Activated naive CD4-positive, alpha-beta T cell treated with anti-CD3 and anti-CD28 coated beads, Interleukin-2, amount 10 ng/mL, durations not matched to agents 7 days and 5 days (primary cell): ENCODE results near the gene KLF6.
A peak's percentile ranks its signal among the peaks of the same experiment; 100 is the strongest.

Experiments
- CTCF ChIA-PET: fragments of 350-600 bp; sonication (Branson Sonifier 250); formaldehyde crosslinking; loops from one replicate; lab custom pipeline; 2021; ENCODE audit warnings: antibody characterized with exemption; lab: Charles Lee
- DNase-seq: peaks from one replicate; pipeline ENCODE4 v3.0.0-alpha.2; 2020
- H3K27ac Mint-ChIP-seq: one replicate; pipeline ENCODE4 v1.8.0; 2021; ENCODE audit warnings: mild to moderate bottlenecking, moderate library complexity, mixed read lengths
- H3K27me3 Mint-ChIP-seq: one replicate; pipeline ENCODE4 v1.8.0; 2021; ENCODE audit warnings: mild to moderate bottlenecking, mixed read lengths
- H3K36me3 Mint-ChIP-seq: one replicate; pipeline ENCODE4 v1.8.0; 2021; ENCODE audit warnings: mixed read lengths
- H3K4me1 Mint-ChIP-seq: one replicate; pipeline ENCODE4 v1.8.0; 2021; ENCODE audit warnings: mixed read lengths
- H3K4me3 Mint-ChIP-seq: one replicate; pipeline ENCODE4 v1.8.0; 2021; ENCODE audit warnings: mild to moderate bottlenecking, moderate library complexity, mixed read lengths
- H3K9me3 Mint-ChIP-seq: one replicate; pipeline ENCODE4 v1.8.0; 2021; ENCODE audit warnings: mixed read lengths

Gene KLF6

DNA sequence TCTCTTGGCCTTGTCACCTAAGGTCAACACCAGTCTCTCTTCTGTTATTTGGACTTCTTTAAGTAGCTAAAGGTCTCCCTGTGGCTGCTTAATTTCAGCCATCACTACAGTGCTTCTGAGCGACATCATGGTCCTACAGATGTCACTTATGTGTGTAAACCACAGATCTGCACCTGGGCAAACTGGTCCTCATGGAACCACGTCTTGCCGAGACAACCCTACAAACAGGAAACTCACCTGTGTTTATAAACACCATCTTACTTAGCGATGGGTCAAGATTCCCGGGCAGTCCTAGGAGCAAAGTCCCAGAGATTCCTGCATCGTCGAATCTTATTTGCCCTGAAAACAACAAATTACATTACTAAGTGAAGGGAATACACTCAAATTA, 27.8 kb downstream of the KLF6 start:
- Mint-ChIP-seq H3K4me3 (no peak overlapping the region), H3K9me3 (peaks cover 4% of the 10 kb centered on the region), H3K27me3 (no peaks in the 10 kb centered on the region), H3K27ac (peak overlapping the region; percentile 90), H3K36me3 (peaks cover 8% of the 10 kb centered on the region), H3K4me1 (peaks cover 74% of the 10 kb centered on the region)
- peak; percentile 32 for DNase-seq
- CTCF ChIA-PET, result interaction anchor here (1.0 to 1.6 kb wide), 5 partner anchors 18 to 899 kb away, joined by 3 to 6 read pairs (median 3); partner anchors contain the start of gene KLF6

DNA sequence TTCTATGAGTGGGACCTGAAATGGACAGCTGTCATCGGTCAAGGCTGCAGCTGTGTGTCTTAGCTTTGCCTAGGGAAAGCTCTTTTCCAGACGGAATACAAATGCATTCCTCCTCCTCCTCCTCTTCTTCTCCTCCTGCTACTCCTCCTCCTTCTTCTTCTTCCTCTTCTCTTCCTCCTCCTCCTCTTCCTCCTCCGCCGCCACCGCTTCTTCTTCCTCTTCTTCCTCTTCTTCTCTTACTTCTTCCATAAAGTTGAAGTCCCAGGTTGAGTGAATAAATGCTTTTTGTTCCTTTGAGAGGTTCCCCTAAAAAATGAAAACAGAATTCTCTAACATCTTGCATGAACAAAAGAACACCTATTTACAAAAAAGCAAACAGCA, 28.7 kb downstream of the KLF6 start:
- CTCF ChIA-PET, result interaction anchor here (1.0 to 1.1 kb wide), 2 partner anchors 15 to 22 kb away, joined by 3 read pairs; no protein-coding TSS in a partner anchor
- H3K27me3 Mint-ChIP-seq, result no peaks in the 10 kb centered on the region
- H3K4me3 Mint-ChIP-seq, result no peak overlapping the region
- H3K36me3 Mint-ChIP-seq, result peaks cover 6% of the 10 kb centered on the region
- no peak for DNase-seq
- H3K4me1 Mint-ChIP-seq, result peaks cover 66% of the 10 kb centered on the region
- peak overlapping the region; percentile 90 for H3K27ac Mint-ChIP-seq
- H3K9me3 Mint-ChIP-seq, result peaks cover 4% of the 10 kb centered on the region

DNA sequence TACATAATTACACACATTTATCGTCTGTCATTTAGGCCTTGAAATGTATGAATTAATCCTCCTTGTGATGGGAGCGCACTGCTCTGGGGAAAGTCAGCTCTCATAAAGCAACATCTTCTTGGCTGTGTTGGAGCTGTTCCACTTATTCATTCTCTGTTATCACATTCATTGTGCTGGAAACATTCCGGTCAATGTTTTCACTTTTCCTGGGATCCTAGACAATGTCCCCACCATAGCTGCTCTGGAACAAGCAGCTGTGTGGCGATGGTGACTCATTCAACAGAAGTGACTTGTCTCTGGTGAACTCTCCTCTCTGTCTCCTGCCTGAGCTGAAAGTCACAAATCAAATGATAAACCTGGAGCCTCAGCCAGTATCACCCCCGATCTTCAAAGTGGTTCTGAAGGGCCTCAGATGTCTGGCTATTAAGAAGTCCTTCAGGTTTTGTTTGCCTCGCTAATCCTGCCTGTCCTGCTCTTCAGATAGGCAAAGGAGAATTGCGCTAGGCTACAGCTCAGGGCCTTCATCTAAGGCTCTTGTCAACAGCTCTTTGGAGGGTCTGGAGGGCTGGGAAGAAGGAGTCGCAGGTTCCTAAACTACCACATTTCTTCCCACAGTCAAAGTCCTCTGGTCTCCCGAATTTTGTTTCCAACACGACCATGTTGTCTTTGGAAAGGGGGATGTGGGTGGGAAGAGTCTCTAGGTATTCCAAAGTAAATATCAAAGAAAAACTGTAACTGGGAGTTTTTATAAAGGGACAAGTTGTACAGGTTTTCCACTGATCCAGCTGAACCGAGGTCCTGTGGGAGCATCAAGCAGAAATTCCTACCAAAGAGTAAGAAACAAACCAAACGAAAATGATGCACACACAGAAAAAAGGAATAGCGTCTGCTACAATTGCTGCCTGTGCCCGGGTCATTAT, 29.3 kb downstream of the KLF6 start:
- H3K4me3 Mint-ChIP-seq, result no peak overlapping the region

DNA sequence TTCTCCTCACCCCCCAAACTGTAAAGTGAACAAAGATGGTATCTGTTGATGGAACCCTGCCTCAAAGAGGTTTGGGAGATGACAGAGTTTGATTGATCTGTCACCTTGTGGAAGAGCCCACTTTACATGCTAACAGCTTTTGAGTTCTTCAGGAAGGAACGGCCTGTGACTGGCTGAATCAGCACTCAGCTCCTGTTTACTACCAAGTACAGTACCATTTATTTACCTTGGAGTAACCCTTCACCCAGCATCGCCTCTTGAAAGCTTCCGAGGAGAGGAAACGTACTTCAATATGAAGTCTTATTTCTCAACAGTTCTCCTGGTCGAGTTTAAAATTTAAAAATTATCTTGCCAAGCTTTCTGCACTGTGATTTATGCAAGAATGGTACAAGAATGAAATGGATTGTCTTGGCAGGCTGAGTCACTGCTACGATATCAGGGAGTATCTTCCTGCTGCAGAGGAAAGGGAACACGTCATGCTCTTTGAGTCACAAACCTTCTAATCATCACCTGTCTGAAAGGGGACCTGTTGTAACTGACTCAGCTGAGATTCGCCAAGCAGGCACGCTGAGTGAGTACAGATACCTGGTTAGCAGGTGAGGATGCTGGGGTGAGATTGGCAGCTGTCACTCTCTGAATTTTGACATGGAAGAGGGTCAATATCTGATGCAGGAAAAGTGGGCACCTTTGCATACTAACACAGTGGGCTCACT, 30.1 kb downstream of the KLF6 start:
- Mint-ChIP-seq H3K4me3 (no peak overlapping the region), H3K27me3 (no peaks in the 10 kb centered on the region), H3K36me3 (no peaks in the 10 kb centered on the region), H3K9me3 (no peaks in the 10 kb centered on the region), H3K27ac (no peak overlapping the region), H3K4me1 (peaks cover 53% of the 10 kb centered on the region)
- CTCF ChIA-PET, result interaction anchor here (0.8 kb wide), 1 partner anchor 20 kb away, joined by 3 read pairs; no protein-coding TSS in a partner anchor
- DNase-seq, result no peak

More for the DNA sequence above, 29.3 kb downstream of the KLF6 start:
- peaks cover 60% of the 10 kb centered on the region for H3K4me1 Mint-ChIP-seq
- CTCF ChIA-PET, result interaction anchor here (0.8 to 1.1 kb wide), 2 partner anchors 14 to 19 kb away, joined by 3 read pairs; no protein-coding TSS in a partner anchor
- H3K27ac Mint-ChIP-seq, result no peak overlapping the region
- H3K9me3 Mint-ChIP-seq, result peaks cover under 1% of the 10 kb centered on the region
- no peaks in the 10 kb centered on the region for H3K27me3 Mint-ChIP-seq
- H3K36me3 Mint-ChIP-seq, result peaks cover under 1% of the 10 kb centered on the region
- no peak for DNase-seq

DNA sequence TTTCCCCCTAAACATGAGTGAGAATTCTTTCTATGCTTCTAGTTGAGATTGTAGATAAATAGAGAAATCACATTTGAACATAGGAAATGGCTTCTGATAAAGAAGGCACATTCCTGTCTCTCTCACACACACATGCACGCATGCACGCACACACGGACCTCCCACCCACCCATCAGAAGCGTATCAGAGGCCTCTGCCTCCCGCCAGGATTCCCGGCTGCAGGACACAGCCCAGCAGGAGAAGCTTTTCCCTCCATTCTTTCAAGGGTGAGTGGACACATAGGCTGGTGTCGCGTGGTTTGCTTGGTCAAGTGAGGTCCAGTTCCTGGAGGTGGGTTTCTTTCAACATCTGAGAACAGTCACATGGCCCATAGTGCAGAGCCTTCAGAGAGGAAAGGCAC, 34.2 kb downstream of the KLF6 start:
- CTCF ChIA-PET, result no interaction called here
- H3K27me3 Mint-ChIP-seq, result peaks cover 9% of the 10 kb centered on the region
- H3K9me3 Mint-ChIP-seq, result no peaks in the 10 kb centered on the region
- DNase-seq, result no peak
- H3K27ac Mint-ChIP-seq, result no peak overlapping the region
- H3K4me3 Mint-ChIP-seq, result no peak overlapping the region
- peaks cover 12% of the 10 kb centered on the region for H3K4me1 Mint-ChIP-seq
- no peaks in the 10 kb centered on the region for H3K36me3 Mint-ChIP-seq

DNA sequence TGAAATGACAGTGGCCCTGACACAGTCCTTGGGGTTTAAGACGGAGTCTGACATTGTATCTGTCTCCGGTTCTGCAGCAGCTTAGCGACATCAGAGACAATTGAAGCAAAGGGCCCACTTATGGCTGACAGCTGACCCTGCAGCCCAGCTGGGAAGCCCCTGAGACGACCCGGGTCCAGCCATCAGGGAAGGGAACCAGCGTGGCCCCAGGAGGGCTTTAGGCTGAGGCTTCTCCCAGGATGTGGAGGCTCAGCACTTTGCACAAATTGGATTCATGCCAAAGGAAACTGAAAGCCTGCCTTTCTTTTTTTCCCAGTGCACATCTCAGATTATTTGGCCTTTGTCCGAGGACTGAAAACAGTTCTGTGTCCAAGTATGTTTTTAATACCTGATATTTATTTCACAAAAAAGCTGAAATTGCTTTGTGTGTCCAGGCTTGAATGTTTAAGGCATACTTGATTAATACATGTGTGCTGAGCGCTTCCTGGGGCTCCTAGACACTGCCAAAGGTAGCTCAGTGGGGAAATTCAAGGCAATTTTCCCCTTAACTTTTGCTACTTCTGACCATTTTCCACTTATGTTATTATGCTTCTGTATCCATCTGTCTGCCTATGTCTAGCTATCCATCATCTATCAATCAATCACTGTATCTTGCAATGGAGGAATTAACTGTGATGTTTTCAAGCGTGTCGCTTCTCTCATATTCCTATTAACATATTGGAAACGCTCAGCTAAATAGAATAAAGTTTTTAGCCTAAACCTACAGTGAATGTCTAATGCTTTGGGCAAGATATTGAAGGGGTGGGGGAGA, 34.8 kb downstream of the KLF6 start:
- DNase-seq, result no peak
- Mint-ChIP-seq H3K9me3 (no peaks in the 10 kb centered on the region), H3K27me3 (peaks cover 9% of the 10 kb centered on the region), H3K36me3 (no peaks in the 10 kb centered on the region), H3K4me1 (peaks cover 6% of the 10 kb centered on the region), H3K4me3 (no peak overlapping the region), H3K27ac (no peak overlapping the region)
- CTCF ChIA-PET, result no interaction called here

DNA sequence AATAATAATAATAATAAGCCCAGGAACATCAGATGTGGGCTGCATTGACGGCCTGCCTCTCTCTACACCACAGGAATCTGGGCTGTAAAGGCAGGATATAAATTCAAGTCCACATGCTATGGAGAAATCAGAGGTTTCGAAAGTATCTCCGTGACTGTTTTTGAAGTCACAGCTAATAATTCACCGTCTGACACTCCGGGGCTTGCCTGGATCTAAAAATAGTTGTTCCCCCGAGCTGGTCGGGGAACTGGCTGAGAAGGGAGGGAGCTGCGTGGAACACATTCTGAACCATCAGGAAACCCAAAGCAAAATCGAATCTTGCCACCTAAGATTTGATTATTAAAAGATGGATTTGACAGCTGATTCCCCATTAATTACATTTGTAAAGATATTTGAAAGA, 35.4 kb downstream of the KLF6 start:
- Mint-ChIP-seq H3K4me3 (no peak overlapping the region), H3K27me3 (peaks cover 9% of the 10 kb centered on the region), H3K4me1 (no peaks in the 10 kb centered on the region), H3K36me3 (no peaks in the 10 kb centered on the region), H3K27ac (no peak overlapping the region), H3K9me3 (no peaks in the 10 kb centered on the region)
- no peak for DNase-seq
- CTCF ChIA-PET, result no interaction called here

DNA sequence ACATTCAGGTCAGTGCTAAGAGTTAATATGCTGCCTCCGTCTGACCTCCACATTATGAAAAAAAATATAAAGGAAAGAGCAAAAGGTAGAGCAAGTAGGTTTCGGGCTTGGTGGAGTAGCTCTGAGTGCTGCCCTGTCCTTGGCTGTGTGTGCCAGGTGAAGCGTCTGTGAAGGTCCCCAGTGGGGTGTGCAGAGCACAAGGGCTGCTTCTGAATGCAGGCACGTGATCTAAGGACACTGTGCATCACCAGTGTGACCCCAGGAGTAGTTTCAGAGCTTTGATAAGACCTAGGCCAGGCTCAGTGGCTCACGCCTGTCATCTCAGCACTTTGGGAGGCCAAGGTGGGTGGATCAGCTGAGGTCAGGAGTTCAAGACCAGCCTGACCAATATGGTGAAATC, 36.0 kb downstream of the KLF6 start:
- Mint-ChIP-seq H3K4me1 (no peaks in the 10 kb centered on the region), H3K4me3 (no peak overlapping the region), H3K9me3 (no peaks in the 10 kb centered on the region), H3K27ac (no peak overlapping the region), H3K27me3 (peaks cover 9% of the 10 kb centered on the region), H3K36me3 (no peaks in the 10 kb centered on the region)
- CTCF ChIA-PET, result no interaction called here
- no peak for DNase-seq

DNA sequence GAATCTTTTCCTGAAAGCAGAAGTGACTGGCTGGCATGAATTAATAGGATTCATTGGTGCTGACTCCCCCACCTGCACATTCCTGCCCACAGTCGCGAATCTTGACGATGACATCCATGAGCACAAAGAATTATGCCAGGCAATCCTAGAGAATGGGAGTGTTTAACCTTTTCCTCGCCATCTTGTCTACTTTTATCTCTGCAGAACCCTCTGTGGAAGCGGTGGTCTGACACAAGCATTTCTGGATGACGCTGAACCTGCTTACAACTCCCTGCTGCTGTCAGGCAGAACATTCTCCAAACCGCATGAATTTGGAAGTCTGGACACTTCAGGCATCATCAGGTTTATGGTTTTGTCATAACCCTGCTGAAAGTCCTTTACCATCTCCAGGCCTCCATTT, 36.5 kb downstream of the KLF6 start:
- CTCF ChIA-PET, result no interaction called here
- Mint-ChIP-seq H3K4me1 (no peaks in the 10 kb centered on the region), H3K36me3 (no peaks in the 10 kb centered on the region), H3K9me3 (no peaks in the 10 kb centered on the region), H3K27me3 (peaks cover 9% of the 10 kb centered on the region), H3K4me3 (no peak overlapping the region), H3K27ac (no peak overlapping the region)
- no peak for DNase-seq

DNA sequence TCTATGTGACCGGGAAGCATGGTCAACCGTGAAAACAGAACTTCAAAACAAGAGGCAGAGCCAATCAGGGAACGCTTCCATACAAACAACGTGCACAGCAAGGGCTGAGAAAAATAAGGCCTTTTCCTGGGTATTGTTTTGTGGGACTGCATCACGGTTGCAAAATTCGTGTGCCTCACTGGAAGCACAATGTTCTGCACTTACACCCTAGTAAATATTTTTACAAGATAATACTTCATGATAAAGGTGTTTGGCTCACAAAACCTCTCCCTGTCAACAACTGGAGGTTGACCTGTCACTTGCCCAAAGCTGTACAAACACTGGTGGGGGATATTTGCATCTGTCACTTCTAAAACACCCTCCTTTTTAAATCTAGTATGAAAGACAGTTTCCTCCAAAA, 37.0 kb downstream of the KLF6 start:
- no peaks in the 10 kb centered on the region for H3K36me3 Mint-ChIP-seq
- no peak for DNase-seq
- CTCF ChIA-PET, result no interaction called here
- H3K9me3 Mint-ChIP-seq, result no peaks in the 10 kb centered on the region
- no peak overlapping the region for H3K4me3 Mint-ChIP-seq
- H3K27me3 Mint-ChIP-seq, result peaks cover 9% of the 10 kb centered on the region
- no peak overlapping the region for H3K27ac Mint-ChIP-seq
- no peaks in the 10 kb centered on the region for H3K4me1 Mint-ChIP-seq

DNA sequence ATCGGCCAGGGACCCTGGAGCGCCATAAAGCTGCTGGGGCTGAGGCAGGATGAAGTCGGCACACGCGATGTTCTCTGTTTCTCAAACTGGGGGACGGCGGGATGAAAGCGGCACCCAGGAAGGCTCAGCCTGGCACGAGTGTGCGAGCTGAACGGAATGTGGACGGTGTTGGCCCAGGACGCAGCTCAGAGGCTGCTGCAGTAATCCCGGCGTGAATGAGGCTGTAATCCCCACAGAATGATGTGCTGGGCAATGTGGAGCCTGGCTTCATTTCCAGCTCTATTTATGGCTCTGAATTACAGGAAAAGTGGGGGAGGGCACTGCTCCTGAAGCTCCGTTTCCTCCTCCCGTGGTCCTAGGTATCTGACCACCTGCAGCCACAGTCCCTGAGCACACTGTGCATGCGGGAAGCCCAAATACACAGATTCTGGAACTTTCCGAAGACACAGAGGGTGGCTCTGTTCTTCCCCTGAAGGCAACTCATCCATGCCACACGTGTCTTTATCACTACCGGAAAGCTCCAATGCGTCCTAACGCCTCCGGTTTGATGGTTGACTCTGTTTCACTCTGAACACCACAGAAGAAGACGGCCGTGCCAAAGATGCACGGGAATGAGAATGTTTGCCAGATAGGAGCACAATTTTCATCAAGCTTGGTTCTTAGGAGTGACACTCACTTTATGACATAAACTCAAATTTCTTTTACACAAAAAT, 37.6 kb downstream of the KLF6 start:
- no peak overlapping the region for H3K27ac Mint-ChIP-seq
- CTCF ChIA-PET, result no interaction called here

DNA sequence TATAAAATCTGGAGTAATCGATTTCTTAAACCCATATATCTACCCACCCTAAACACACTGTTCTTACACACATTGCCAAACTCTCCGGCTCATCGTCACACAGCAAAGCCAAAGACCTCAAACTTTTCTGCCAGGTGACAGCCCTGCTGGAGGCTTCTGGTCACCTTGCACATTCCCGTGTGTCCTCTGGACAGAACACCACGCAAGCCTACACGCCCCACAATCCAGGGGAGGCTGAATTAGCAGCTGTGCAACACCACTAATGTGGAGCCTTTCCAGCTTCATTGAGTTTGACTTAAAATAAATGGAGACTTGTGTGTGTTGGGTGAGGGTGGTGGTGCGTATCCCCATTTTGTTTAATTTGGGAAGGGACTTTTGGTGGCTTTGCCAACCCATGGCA, 38.4 kb downstream of the KLF6 start:
- peaks cover 9% of the 10 kb centered on the region for H3K27me3 Mint-ChIP-seq
- no peaks in the 10 kb centered on the region for H3K9me3 Mint-ChIP-seq
- CTCF ChIA-PET, result no interaction called here
- no peaks in the 10 kb centered on the region for H3K36me3 Mint-ChIP-seq
- H3K4me3 Mint-ChIP-seq, result no peak overlapping the region
- no peak overlapping the region for H3K27ac Mint-ChIP-seq
- H3K4me1 Mint-ChIP-seq, result peaks cover 8% of the 10 kb centered on the region
- DNase-seq, result no peak

More for the DNA sequence above, 37.6 kb downstream of the KLF6 start:
- no peaks in the 10 kb centered on the region for H3K36me3 Mint-ChIP-seq
- DNase-seq, result no peak
- H3K9me3 Mint-ChIP-seq, result no peaks in the 10 kb centered on the region
- peaks cover 9% of the 10 kb centered on the region for H3K27me3 Mint-ChIP-seq
- peaks cover 2% of the 10 kb centered on the region for H3K4me1 Mint-ChIP-seq
- H3K4me3 Mint-ChIP-seq, result no peak overlapping the region

DNA sequence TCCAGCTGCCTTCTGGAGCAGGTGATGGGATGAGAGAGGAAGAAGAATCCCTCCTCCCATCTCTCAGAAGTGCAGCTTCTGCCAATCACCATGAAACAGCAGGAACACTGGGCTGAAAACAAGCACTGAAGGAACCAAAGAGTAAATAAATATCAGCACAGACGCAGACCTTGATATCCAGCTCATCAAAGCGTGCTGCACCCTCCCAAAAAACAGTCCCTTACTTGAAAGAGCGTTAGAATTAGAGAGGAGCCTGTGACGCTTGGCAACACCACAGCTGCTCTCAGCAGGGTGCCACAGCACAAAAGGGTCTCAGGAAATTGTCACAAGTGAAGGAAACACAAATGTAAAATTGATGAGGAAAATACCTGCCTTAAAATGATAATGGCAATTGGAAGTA, 39.5 kb downstream of the KLF6 start:
- CTCF ChIA-PET, result no interaction called here
- Mint-ChIP-seq H3K4me3 (no peak overlapping the region), H3K4me1 (peaks cover 15% of the 10 kb centered on the region), H3K27ac (no peak overlapping the region), H3K36me3 (no peaks in the 10 kb centered on the region), H3K27me3 (peaks cover 9% of the 10 kb centered on the region), H3K9me3 (no peaks in the 10 kb centered on the region)
- no peak for DNase-seq
